H9 (cell line): ENCODE results near the gene ZNF746. TPM values are rescaled to one million over a fixed set of nuclear protein-coding genes. Genes with fewer than 3 reads are reported as not detected.
"Not testable (repeated sequence)": the region's sequence is repeated elsewhere in the genome, so short reads cannot be mapped to it uniquely, and the experiment has no call there.

ENCODE experiments used
- DNase-seq: peaks from one replicate; pipeline ENCODE4 v3.0.0-alpha.2; 2017
- H2AFZ ChIP-seq: one replicate; pipeline ENCODE4 v1.6.1; 2013; ENCODE audit warnings: mild to moderate bottlenecking, low read length, control low read depth, moderate library complexity
- H2AK5ac ChIP-seq: 2 replicates; pipeline ENCODE4 v1.6.1; 2013; ENCODE audit warnings: low read length, control low read depth, mixed read lengths; ENCODE audit not compliant: insufficient read length
- H2BK120ac ChIP-seq: one replicate; pipeline ENCODE4 v1.6.1; 2013; ENCODE audit warnings: low read depth, mild to moderate bottlenecking, low read length, control low read depth, inconsistent platforms; ENCODE audit not compliant: poor library complexity, severe bottlenecking
- H2BK12ac ChIP-seq: 2 replicates; pipeline ENCODE4 v1.6.1; 2013; ENCODE audit warnings: low read length, control low read depth, mixed read lengths, low read depth; ENCODE audit not compliant: insufficient read length
- H2BK15ac ChIP-seq: 2 replicates; pipeline ENCODE4 v1.6.1; 2013; ENCODE audit warnings: low read depth, low read length, control low read depth
- H2BK20ac ChIP-seq: one replicate; pipeline ENCODE4 v1.6.1; 2013; ENCODE audit warnings: low read depth, mild to moderate bottlenecking, low read length, control low read depth, inconsistent platforms; ENCODE audit not compliant: poor library complexity, severe bottlenecking
- H2BK5ac ChIP-seq: 2 replicates; pipeline ENCODE4 v1.6.1; 2013; ENCODE audit warnings: low read length, control low read depth, mixed read lengths; ENCODE audit not compliant: insufficient read length
- H3K14ac ChIP-seq: 2 replicates; pipeline ENCODE4 v1.6.1; 2013; ENCODE audit warnings: low read length, control low read depth; ENCODE audit not compliant: insufficient read depth
- H3K18ac ChIP-seq: 2 replicates; pipeline ENCODE4 v1.6.1; 2013; ENCODE audit warnings: low read depth, mild to moderate bottlenecking, mixed read lengths, low read length, control low read depth; ENCODE audit not compliant: insufficient read length
- H3K23ac ChIP-seq: 2 replicates; pipeline ENCODE4 v1.6.1; 2013; ENCODE audit warnings: low read length, control low read depth, mixed read lengths, low read depth; ENCODE audit not compliant: insufficient read length
- H3K23me2 ChIP-seq: 2 replicates; pipeline ENCODE4 v1.6.1; 2013; ENCODE audit warnings: low read depth, mild to moderate bottlenecking, mixed read lengths, low read length, control low read depth; ENCODE audit not compliant: insufficient read length, poor library complexity, severe bottlenecking
- H3K27ac ChIP-seq: 2 replicates; pipeline ENCODE4 v1.5.1; 2013; ENCODE audit warnings: low read length, control low read depth, mixed read lengths, low read depth; ENCODE audit not compliant: insufficient read length
- H3K27me3 ChIP-seq: 2 replicates; pipeline ENCODE4 v1.6.1; 2013; ENCODE audit warnings: low read length, control low read depth, inconsistent platforms; ENCODE audit not compliant: insufficient read depth
- H3K4ac ChIP-seq: 2 replicates; pipeline ENCODE4 v1.6.1; 2013; ENCODE audit warnings: low read depth, mild to moderate bottlenecking, control low read depth, inconsistent platforms, low read length, moderate library complexity
- H3K4me1 ChIP-seq: 2 replicates; pipeline ENCODE4 v1.6.1; 2013; ENCODE audit warnings: low read length, control low read depth, inconsistent platforms; ENCODE audit not compliant: insufficient read depth
- H3K4me2 ChIP-seq: 2 replicates; pipeline ENCODE4 v1.6.1; 2013; ENCODE audit warnings: low read length, control low read depth, mixed read lengths; ENCODE audit not compliant: insufficient read length, insufficient read depth
- H3K56ac ChIP-seq: 2 replicates; pipeline ENCODE4 v1.6.1; 2013; ENCODE audit warnings: low read depth, mild to moderate bottlenecking, mixed read lengths, low read length, control low read depth; ENCODE audit not compliant: insufficient read length
- H3K79me1 ChIP-seq: 2 replicates; pipeline ENCODE4 v1.6.1; 2013; ENCODE audit warnings: low read depth, mild to moderate bottlenecking, moderate library complexity, low read length, control low read depth, inconsistent platforms; ENCODE audit not compliant: insufficient read depth, poor library complexity, severe bottlenecking
- H3K79me2 ChIP-seq: 2 replicates; pipeline ENCODE4 v1.6.1; 2013; ENCODE audit warnings: low read length, control low read depth, inconsistent platforms; ENCODE audit not compliant: insufficient read depth
- H3K9ac ChIP-seq: 2 replicates; pipeline ENCODE4 v1.6.1; 2013; ENCODE audit warnings: low read length, control low read depth, mixed read lengths; ENCODE audit not compliant: insufficient read length; ENCODE audit errors: extremely low read depth
- H3K9me3 ChIP-seq: one replicate; pipeline ENCODE4 v1.6.1; 2013; ENCODE audit warnings: low read depth, low read length, inconsistent platforms; ENCODE audit not compliant: control insufficient read depth
- H3T11ph ChIP-seq: one replicate; pipeline ENCODE4 v1.6.1; 2013; ENCODE audit warnings: mild to moderate bottlenecking, low read length, control low read depth, inconsistent platforms
- H4K20me1 ChIP-seq: one replicate; pipeline ENCODE4 v1.6.1; 2013; ENCODE audit not compliant: control insufficient read depth, insufficient read length, insufficient read depth
- H4K5ac ChIP-seq: 2 replicates; pipeline ENCODE4 v1.6.1; 2013; ENCODE audit warnings: low read depth, mild to moderate bottlenecking, mixed read lengths, low read length, control low read depth; ENCODE audit not compliant: insufficient read length
- H4K8ac ChIP-seq: replicated peaks from 2 replicates; pipeline ENCODE4 v1.6.1; 2013; ENCODE audit warnings: low read length, control low read depth, mixed read lengths, low read depth; ENCODE audit not compliant: insufficient read length
- H4K91ac ChIP-seq: 2 replicates; pipeline ENCODE4 v1.6.1; 2013; ENCODE audit warnings: low read depth, mild to moderate bottlenecking, moderate library complexity, mixed read lengths, low read length, control low read depth; ENCODE audit not compliant: insufficient read length
- H3K27ac Mint-ChIP-seq, 3 experiments: 2 replicates in 2 of 3; 3 replicates in 1 of 3; pipeline ENCODE4 v1.8.0; 2020 to 2021; ENCODE audit warnings: mixed read lengths in 3 of 3, mild to moderate bottlenecking in 1 of 3, moderate library complexity in 1 of 3
- H3K27me3 Mint-ChIP-seq: 2 replicates; pipeline ENCODE4 v1.8.0; 2021; ENCODE audit warnings: low read depth, mild to moderate bottlenecking, moderate library complexity, mixed read lengths
- H3K36me3 Mint-ChIP-seq, 3 experiments: 2 replicates in 2 of 3; 3 replicates in 1 of 3; pipeline ENCODE4 v1.8.0; 2020 to 2021; ENCODE audit warnings: low read depth in 3 of 3, mixed read lengths in 3 of 3; ENCODE audit not compliant: insufficient read depth in 1 of 3
- H3K4me1 Mint-ChIP-seq, 2 experiments: 2 replicates each; pipeline ENCODE4 v1.8.0; 2020; ENCODE audit warnings: mixed read lengths in 2 of 2
- H3K4me3 Mint-ChIP-seq, 2 experiments: 2 replicates in 1 of 2; 3 replicates in 1 of 2; pipeline ENCODE4 v1.8.0; 2020 to 2021; ENCODE audit warnings: mild to moderate bottlenecking in 2 of 2, mixed read lengths in 2 of 2, moderate library complexity in 1 of 2
- H3K9me3 Mint-ChIP-seq, 2 experiments: 2 replicates in 1 of 2; 3 replicates in 1 of 2; pipeline ENCODE4 v1.8.0; 2020; ENCODE audit warnings: mild to moderate bottlenecking in 2 of 2, mixed read lengths in 2 of 2, moderate library complexity in 1 of 2
- WGBS: extraction: QIAGEN DNeasy Blood & Tissue Kit; methylation state at CpG from one replicate; pipeline ENCODE4 v1.1.7; 2013; ENCODE audit warnings: missing lambda C conversion rate, low lambda C conversion rate, mixed read lengths; ENCODE audit not compliant: insufficient read length; ENCODE audit errors: extremely low coverage; 5-methylcytosine and 5-hydroxymethylcytosine counted together
- total RNA-seq: library from RNA; stranded (reverse); gene quantifications from 2 replicates; pipeline ENCODE4 v1.2.1, GENCODE V29; 2021
- TF ChIP-seq, protein P1 (sequence below): fragments of 200-600 bp; sonication (generic); conservative IDR thresholded peaks from 3 replicates; pipeline ENCODE4 v1.8.0; 2021; ENCODE audit warnings: antibody characterized with exemption, mild to moderate bottlenecking

ZNF746 gene
- total RNA-seq, 1 experiment from 2014 or later: 26.7 TPM

GRCh38 chr7:149448961-149449360 is 48.6 kb downstream of the ZNF746 start:
- no peak overlapping the region for H3K4ac ChIP-seq
- H3K79me1 ChIP-seq: no peaks in the 10 kb centered on the region
- Mint-ChIP-seq H3K27me3 (no peaks in the 10 kb centered on the region), H3K36me3 (peaks cover 7 to 48% (median 26%) of the 10 kb centered on the region in 3 experiments; a peak in 6 of 7 replicates), H3K9me3 (no peaks in the 10 kb centered on the region), H3K4me3 (no peak overlapping the region), H3K4me1 (0 out of 4 replicates have a peak, but pooled peaks cover 0 to 4% of the 10 kb centered on the region in 2 experiments), H3K27ac (no peak overlapping the region)
- no peak overlapping the region for H2BK5ac ChIP-seq
- H4K8ac ChIP-seq: no peak overlapping the region
- H3K14ac ChIP-seq: no peak overlapping the region
- no peak overlapping the region for H4K5ac ChIP-seq
- H2BK120ac ChIP-seq: no peak overlapping the region
- no peak overlapping the region for H3K18ac ChIP-seq
- H3K27ac ChIP-seq: no peak overlapping the region
- TF ChIP-seq, protein P1, sequence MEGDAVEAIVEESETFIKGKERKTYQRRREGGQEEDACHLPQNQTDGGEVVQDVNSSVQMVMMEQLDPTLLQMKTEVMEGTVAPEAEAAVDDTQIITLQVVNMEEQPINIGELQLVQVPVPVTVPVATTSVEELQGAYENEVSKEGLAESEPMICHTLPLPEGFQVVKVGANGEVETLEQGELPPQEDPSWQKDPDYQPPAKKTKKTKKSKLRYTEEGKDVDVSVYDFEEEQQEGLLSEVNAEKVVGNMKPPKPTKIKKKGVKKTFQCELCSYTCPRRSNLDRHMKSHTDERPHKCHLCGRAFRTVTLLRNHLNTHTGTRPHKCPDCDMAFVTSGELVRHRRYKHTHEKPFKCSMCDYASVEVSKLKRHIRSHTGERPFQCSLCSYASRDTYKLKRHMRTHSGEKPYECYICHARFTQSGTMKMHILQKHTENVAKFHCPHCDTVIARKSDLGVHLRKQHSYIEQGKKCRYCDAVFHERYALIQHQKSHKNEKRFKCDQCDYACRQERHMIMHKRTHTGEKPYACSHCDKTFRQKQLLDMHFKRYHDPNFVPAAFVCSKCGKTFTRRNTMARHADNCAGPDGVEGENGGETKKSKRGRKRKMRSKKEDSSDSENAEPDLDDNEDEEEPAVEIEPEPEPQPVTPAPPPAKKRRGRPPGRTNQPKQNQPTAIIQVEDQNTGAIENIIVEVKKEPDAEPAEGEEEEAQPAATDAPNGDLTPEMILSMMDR: no peak
- no peak overlapping the region for H3K4me2 ChIP-seq
- no peak overlapping the region for H2BK20ac ChIP-seq
- H3K23ac ChIP-seq: no peak overlapping the region
- no CpG with 5 or more reads among the region's 8 CpGs for WGBS
- H2BK12ac ChIP-seq: no peak overlapping the region
- H3K23me2 ChIP-seq: no peaks in the 10 kb centered on the region
- no peaks in the 10 kb centered on the region for H3K4me1 ChIP-seq
- no peak overlapping the region for H2AK5ac ChIP-seq
- H2AFZ ChIP-seq: no peak overlapping the region
- no peak overlapping the region for H3K56ac ChIP-seq
- H3T11ph ChIP-seq: no peak overlapping the region
- H3K79me2 ChIP-seq: no peaks in the 10 kb centered on the region
- DNase-seq: no peak
- H3K27me3 ChIP-seq: no peaks in the 10 kb centered on the region
- no peak overlapping the region for H4K91ac ChIP-seq
- no peak overlapping the region for H3K9ac ChIP-seq
- H3K9me3 ChIP-seq: no peaks in the 10 kb centered on the region
- H2BK15ac ChIP-seq: no peak overlapping the region
- H4K20me1 ChIP-seq: no peaks in the 10 kb centered on the region

GRCh38 chr7:149446026-149446425 is 51.6 kb downstream of the ZNF746 start:
- no CpG with 5 or more reads among the region's 11 CpGs for WGBS
- H3K36me3 Mint-ChIP-seq: peaks cover 7 to 33% (median 17%) of the 10 kb centered on the region in 3 experiments; a peak in 5 of 7 replicates
- not testable (repeated sequence) for H3K18ac ChIP-seq, H3K9ac ChIP-seq, H3K79me1 ChIP-seq, H2BK15ac ChIP-seq, H3K27me3 ChIP-seq, H3K4me2 ChIP-seq, H3T11ph ChIP-seq, H4K5ac ChIP-seq, DNase-seq, H3K4me3 Mint-ChIP-seq, H3K9me3 Mint-ChIP-seq, H3K27ac Mint-ChIP-seq, H4K8ac ChIP-seq, H3K27me3 Mint-ChIP-seq, H3K4me1 Mint-ChIP-seq, H3K4ac ChIP-seq, H2BK12ac ChIP-seq, H3K23ac ChIP-seq, H3K27ac ChIP-seq, H3K56ac ChIP-seq, H4K91ac ChIP-seq, H2BK120ac ChIP-seq, H3K79me2 ChIP-seq, H2BK20ac ChIP-seq, H3K9me3 ChIP-seq, H3K4me1 ChIP-seq, H3K14ac ChIP-seq, H2AFZ ChIP-seq, H2AK5ac ChIP-seq, H4K20me1 ChIP-seq, H3K23me2 ChIP-seq, H2BK5ac ChIP-seq
